DOHH2 (cell line): ENCODE data around the gene RIN3.

Source experiments
- CTCF ChIP-seq: fragments of 200-600 bp; sonication (generic); IDR thresholded peaks from one replicate; pipeline ENCODE4 v1.5.1; 2014; ENCODE audit warnings: antibody characterized with exemption, mild to moderate bottlenecking, low read depth, low read length; ENCODE audit not compliant: poor library complexity, severe bottlenecking
- EZH2phosphoT487 ChIP-seq: fragments of 200-600 bp; sonication (generic); IDR thresholded peaks from 2 replicates; pipeline ENCODE4 v1.6.1; 2017; ENCODE audit warnings: borderline replicate concordance, mild to moderate bottlenecking, antibody characterized with exemption, low read length, moderate library complexity, mixed read lengths

GRCh38 chr14:92704821-92705220 is 191.2 kb downstream of the RIN3 start:
- TF ChIP-seq EZH2phosphoT487 (no peak), CTCF (no peak)
